ENCODE data around the gene SLC9A7. TPM values are rescaled to one million over a fixed set of nuclear protein-coding genes. Genes with fewer than 3 reads are reported as not detected.

The SLC9A7 gene
- total RNA-seq, 4 donors from 2014 or later = 0.82 to 29.2 (median 2.3) TPM

GRCh38 chrX:46762963-46763362, 4.0 kb upstream of the SLC9A7 start:
- H3K4me3 ChIP-seq = no peak overlapping the region
- no peaks in the 10 kb centered on the region for H3K36me3 ChIP-seq
- peaks cover 0 to 6% (median 4%) of the 10 kb centered on the region in 4 donors for H3K4me1 ChIP-seq
- H3K27me3 ChIP-seq = no peaks in the 10 kb centered on the region
- DNase-seq = no peak
- WGBS, 2 donors (ENCODE audit: low coverage in 1 of 2) = 68% methylated on average over 1 of the region's 1 CpG; no CpG with 5 or more reads in 1 of the 2 donors
- TF ChIP-seq POLR2AphosphoS5 (IDR thresholded peaks at IDR 0.05) (no peak), EP300 (IDR thresholded peaks at IDR 0.05; ENCODE audit: low read depth) (no peak), POLR2A (IDR thresholded peaks at IDR 0.05) (no peak), CTCF (IDR thresholded peaks at IDR 0.05) (no peak)
- intact Hi-C loops (cut with DNase I; ENCODE audit: low total_unique reads) = no loop called here
- in situ Hi-C loops (cut with MboI; ENCODE audit: low pct_ligation_motif_present in 1 of 4, low pct_unique_long_range_greater_than_20kb in 1 of 4, low sequenced_read_pairs in 3 of 4) = no loop called here
- H3K27ac ChIP-seq = no peak overlapping the region
- no peaks in the 10 kb centered on the region for H3K9me3 ChIP-seq

- no peaks in the 10 kb centered on the region for H3K27me3 ChIP-seq
- TF ChIP-seq EP300 (IDR thresholded peaks at IDR 0.05; ENCODE audit: low read depth) = no peak
- peak in 1 of 5 experiments; percentile 1 for TF ChIP-seq CTCF (IDR thresholded peaks at IDR 0.05)
- 62 to 67% methylated on average over 1 to 4 of the region's 4 CpGs for WGBS, 2 donors (ENCODE audit: low coverage in 1 of 2)
- H3K9me3 ChIP-seq = no peaks in the 10 kb centered on the region
- in situ Hi-C loops (cut with MboI; ENCODE audit: low pct_ligation_motif_present in 1 of 4, low pct_unique_long_range_greater_than_20kb in 1 of 4, low sequenced_read_pairs in 3 of 4) = no loop called here
- H3K27ac ChIP-seq = no peak overlapping the region
- no peaks in the 10 kb centered on the region for H3K36me3 ChIP-seq
- H3K4me1 ChIP-seq = peaks cover 0 to 6% (median 4%) of the 10 kb centered on the region in 4 donors
- DNase-seq = no peak
- intact Hi-C loops (cut with DNase I; ENCODE audit: low total_unique reads) = no loop called here
- H3K4me3 ChIP-seq = peak overlapping the region in 2 of 4 donors; percentile 48 to 49
These were observed 692 bp upstream of the SLC9A7 start for GRCh38 chrX:46759645-46759974.

- H3K4me3 ChIP-seq = peak overlapping the region; percentile 2 to 49 (median 46)
- TF ChIP-seq EP300 (IDR thresholded peaks at IDR 0.05; ENCODE audit: low read depth) = no peak
- no peak for TF ChIP-seq CTCF (IDR thresholded peaks at IDR 0.05)
- TF ChIP-seq POLR2AphosphoS5 (IDR thresholded peaks at IDR 0.05) = no peak
- TF ChIP-seq POLR2A (IDR thresholded peaks at IDR 0.05) = no peak
- no peaks in the 10 kb centered on the region for H3K36me3 ChIP-seq
- peak; percentile 12 for DNase-seq
- peak overlapping the region in 1 of 4 donors; percentile 15 for H3K27ac ChIP-seq
- no peaks in the 10 kb centered on the region for H3K9me3 ChIP-seq
- WGBS, 2 donors (ENCODE audit: low coverage in 1 of 2) = 62% methylated on average over 43 of the region's 47 CpGs; no CpG with 5 or more reads in 1 of the 2 donors
- H3K27me3 ChIP-seq = no peaks in the 10 kb centered on the region
- intact Hi-C loops (cut with DNase I; ENCODE audit: low total_unique reads) = no loop called here
- in situ Hi-C loops (cut with MboI; ENCODE audit: low pct_ligation_motif_present in 1 of 4, low pct_unique_long_range_greater_than_20kb in 1 of 4, low sequenced_read_pairs in 3 of 4) = no loop called here
- H3K4me1 ChIP-seq = peaks cover 0 to 6% (median 4%) of the 10 kb centered on the region in 4 donors
These were observed 559 bp downstream of the SLC9A7 start for GRCh38 chrX:46758163-46758955.

GRCh38 chrX:46757593-46757992, 1.3 kb downstream of the SLC9A7 start:
- Histone ChIP-seq H3K36me3 (no peaks in the 10 kb centered on the region), H3K9me3 (no peaks in the 10 kb centered on the region), H3K4me3 (no peak overlapping the region), H3K27me3 (no peaks in the 10 kb centered on the region), H3K27ac (no peak overlapping the region), H3K4me1 (peaks cover 0 to 6% (median 4%) of the 10 kb centered on the region in 4 donors)
- intact Hi-C loops (cut with DNase I; ENCODE audit: low total_unique reads) (no loop called here), in situ Hi-C loops (cut with MboI; ENCODE audit: low pct_ligation_motif_present in 1 of 4, low pct_unique_long_range_greater_than_20kb in 1 of 4, low sequenced_read_pairs in 3 of 4) (no loop called here)
- TF ChIP-seq EP300 (IDR thresholded peaks at IDR 0.05; ENCODE audit: low read depth) (no peak), POLR2A (IDR thresholded peaks at IDR 0.05) (no peak), POLR2AphosphoS5 (IDR thresholded peaks at IDR 0.05) (no peak), CTCF (IDR thresholded peaks at IDR 0.05) (no peak)
- WGBS, 2 donors (ENCODE audit: low coverage in 1 of 2) = 78% methylated on average over 8 of the region's 8 CpGs; no CpG with 5 or more reads in 1 of the 2 donors
- no peak for DNase-seq

All from transverse colon (tissue), 4 donors.